ENCODE measurements around the gene SLC47A2. TPM values are rescaled to one million over a fixed set of nuclear protein-coding genes. Genes with fewer than 3 reads are reported as not detected.
"Not testable (repeated sequence)": the region's sequence is repeated elsewhere in the genome, so short reads cannot be mapped to it uniquely, and the experiment has no call there.

The SLC47A2 gene
- total RNA-seq, 4 donors from 2014 or later, result not detected

DNA sequence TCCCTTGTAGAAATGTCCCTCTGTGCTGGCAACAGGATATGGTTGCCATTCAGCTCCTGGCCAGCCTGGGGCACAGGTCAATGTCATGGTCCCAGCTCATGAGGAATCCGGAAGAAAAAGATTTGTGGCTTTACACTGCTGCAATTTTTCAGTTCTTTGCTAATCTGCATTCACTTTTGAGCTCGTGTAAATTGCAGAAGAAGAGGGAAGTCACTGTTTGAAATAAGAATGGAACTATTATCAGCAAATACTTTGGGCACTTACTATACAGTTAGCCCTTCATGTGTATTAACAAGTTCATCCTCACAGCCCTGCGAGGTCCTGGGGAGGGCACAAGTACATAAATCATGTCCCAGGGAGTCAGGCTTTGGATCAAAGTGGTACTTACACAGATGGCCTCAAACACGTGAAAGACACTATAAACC, 14.2 kb downstream of the SLC47A2 start:
- intact Hi-C loops (cut with DNase I), result no loop called here
- 83% methylated on average over 4 of the region's 4 CpGs for WGBS
- H3K4me3 ChIP-seq, result no peak overlapping the region
- no peaks in the 10 kb centered on the region for H3K36me3 ChIP-seq
- peaks cover 6 to 24% (median 8%) of the 10 kb centered on the region in 4 donors for H3K4me1 ChIP-seq
- DNase-seq (ENCODE audit: extremely low spot score), result no peak
- H3K27ac ChIP-seq (replicated peaks in 1 of 4), result no peak overlapping the region
- no peaks in the 10 kb centered on the region for H3K27me3 ChIP-seq
- H3K9me3 ChIP-seq, result no peaks in the 10 kb centered on the region
- TF ChIP-seq, protein P1, sequence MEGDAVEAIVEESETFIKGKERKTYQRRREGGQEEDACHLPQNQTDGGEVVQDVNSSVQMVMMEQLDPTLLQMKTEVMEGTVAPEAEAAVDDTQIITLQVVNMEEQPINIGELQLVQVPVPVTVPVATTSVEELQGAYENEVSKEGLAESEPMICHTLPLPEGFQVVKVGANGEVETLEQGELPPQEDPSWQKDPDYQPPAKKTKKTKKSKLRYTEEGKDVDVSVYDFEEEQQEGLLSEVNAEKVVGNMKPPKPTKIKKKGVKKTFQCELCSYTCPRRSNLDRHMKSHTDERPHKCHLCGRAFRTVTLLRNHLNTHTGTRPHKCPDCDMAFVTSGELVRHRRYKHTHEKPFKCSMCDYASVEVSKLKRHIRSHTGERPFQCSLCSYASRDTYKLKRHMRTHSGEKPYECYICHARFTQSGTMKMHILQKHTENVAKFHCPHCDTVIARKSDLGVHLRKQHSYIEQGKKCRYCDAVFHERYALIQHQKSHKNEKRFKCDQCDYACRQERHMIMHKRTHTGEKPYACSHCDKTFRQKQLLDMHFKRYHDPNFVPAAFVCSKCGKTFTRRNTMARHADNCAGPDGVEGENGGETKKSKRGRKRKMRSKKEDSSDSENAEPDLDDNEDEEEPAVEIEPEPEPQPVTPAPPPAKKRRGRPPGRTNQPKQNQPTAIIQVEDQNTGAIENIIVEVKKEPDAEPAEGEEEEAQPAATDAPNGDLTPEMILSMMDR (IDR thresholded peaks at IDR 0.05), result no peak

DNA sequence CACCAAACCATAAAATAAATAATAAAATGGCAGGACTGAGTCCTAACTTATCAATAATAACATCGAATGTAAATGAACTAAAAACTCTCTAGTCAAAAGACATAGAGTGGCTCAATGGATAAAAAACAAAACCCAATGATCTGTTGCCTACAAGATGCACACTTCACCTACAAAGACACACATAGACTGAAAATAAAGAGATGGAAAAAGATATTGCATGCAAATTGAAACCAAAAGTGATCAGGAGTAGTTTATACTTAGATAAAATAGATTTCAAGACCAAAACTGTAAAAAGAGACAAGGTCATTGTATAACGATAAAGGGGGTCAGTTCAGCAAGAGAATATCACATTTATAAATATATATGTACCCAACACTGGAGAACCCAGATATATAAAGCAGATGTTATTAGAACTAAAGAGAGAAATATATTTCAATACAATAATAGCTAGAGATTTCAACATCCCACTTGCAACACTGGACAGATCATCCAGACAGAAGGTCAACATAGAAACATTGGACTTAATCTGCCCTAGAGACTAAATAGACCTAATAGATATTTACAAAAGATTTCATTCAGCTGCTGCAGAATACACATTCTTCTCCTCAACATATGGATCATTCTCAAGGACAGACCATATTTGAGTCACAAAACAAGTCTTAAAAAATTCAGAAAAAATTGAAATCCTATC, 29.8 kb downstream of the SLC47A2 start:
- no peak for TF ChIP-seq EP300 (IDR thresholded peaks at IDR 0.05)
- TF ChIP-seq POLR2A (IDR thresholded peaks at IDR 0.05; ENCODE audit: low read depth), result no peak
- no peak for TF ChIP-seq POLR2AphosphoS5 (IDR thresholded peaks at IDR 0.05)
- TF ChIP-seq, protein P1 (IDR thresholded peaks at IDR 0.05), result no peak
- H3K4me1 ChIP-seq, result no peaks in the 10 kb centered on the region
- no peaks in the 10 kb centered on the region for H3K36me3 ChIP-seq
- H3K27me3 ChIP-seq, result no peaks in the 10 kb centered on the region
- WGBS, result 100% methylated on average over 2 of the region's 2 CpGs
- DNase-seq (ENCODE audit: extremely low spot score), result no peak
- H3K9me3 ChIP-seq, result no peaks in the 10 kb centered on the region
- H3K27ac ChIP-seq (replicated peaks in 1 of 4), result no peak overlapping the region
- no peak overlapping the region for H3K4me3 ChIP-seq
- intact Hi-C loops (cut with DNase I), result no loop called here

DNA sequence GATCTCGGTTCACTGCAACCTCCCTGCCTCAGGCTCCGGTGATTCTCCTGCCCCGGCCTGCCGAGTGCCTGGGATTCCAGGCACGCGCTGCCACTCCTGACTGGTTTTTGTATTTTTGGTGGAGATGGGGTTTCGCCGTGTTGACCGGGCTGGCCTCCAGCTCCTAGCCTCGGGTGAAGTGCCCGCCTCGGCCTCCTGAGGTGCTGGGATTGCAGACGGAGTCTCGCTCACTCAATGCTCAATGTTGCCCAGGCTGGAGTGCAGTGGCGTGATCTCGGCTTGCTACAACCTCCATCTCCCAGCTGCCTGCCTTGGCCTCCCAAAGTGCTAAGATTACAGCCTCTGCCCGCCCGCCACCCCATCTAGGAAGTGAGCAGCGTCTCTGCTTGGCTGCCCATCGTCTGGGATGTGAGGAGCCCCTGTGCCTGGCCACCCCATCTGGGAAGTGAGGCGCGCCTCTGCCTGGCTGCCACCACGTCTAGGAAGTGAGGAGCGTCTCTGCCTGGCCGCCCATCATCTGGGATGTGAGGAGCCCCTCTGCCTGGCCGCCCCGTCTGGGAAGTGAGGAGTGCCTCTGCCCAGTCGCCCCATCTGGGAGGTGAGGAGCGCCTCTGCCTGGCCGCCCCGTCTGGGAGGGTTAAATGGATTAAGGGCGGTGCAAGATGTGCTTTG, 31.3 kb downstream of the SLC47A2 start:
- H3K36me3 ChIP-seq; DNase-seq (ENCODE audit: extremely low spot score); H3K27me3 ChIP-seq; intact Hi-C loops (cut with DNase I); H3K9me3 ChIP-seq; H3K27ac ChIP-seq (replicated peaks in 1 of 4); H3K4me3 ChIP-seq; H3K4me1 ChIP-seq: not testable (repeated sequence)
- 95% methylated on average over 14 of the region's 32 CpGs for WGBS

DNA sequence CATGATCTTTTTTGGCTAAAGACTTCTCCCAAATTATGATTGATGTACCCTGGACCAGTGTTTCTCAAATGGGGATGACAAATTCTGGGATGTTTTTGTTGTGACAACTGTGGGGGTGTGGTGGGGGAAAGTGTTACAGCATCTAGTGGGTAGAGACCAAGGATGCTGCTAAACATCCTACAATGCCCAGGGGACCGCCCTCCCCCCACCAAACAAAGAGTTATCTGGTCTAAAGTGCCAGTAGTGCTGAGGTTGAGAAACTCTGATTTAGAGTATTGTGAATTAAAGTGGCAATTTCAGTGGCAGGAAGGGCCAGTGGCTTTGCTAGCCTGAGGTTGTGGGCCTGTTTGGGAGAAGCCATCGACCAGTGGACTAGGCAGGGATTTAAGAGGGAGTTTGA, 33.3 kb downstream of the SLC47A2 start:
- no peaks in the 10 kb centered on the region for H3K27me3 ChIP-seq
- no peak overlapping the region for H3K4me3 ChIP-seq
- peaks cover 0 to 15% (median 11%) of the 10 kb centered on the region in 4 donors for H3K36me3 ChIP-seq
- intact Hi-C loops (cut with DNase I), result no loop called here
- WGBS, result 97% methylated on average over 2 of the region's 2 CpGs
- DNase-seq (ENCODE audit: extremely low spot score), result no peak
- no peak for TF ChIP-seq EP300 (IDR thresholded peaks at IDR 0.05)
- no peak for TF ChIP-seq POLR2AphosphoS5 (IDR thresholded peaks at IDR 0.05)
- TF ChIP-seq, protein P1 (IDR thresholded peaks at IDR 0.05), result no peak
- TF ChIP-seq POLR2A (IDR thresholded peaks at IDR 0.05; ENCODE audit: low read depth), result no peak
- H3K27ac ChIP-seq (replicated peaks in 1 of 4), result no peak overlapping the region
- H3K9me3 ChIP-seq, result no peaks in the 10 kb centered on the region
- H3K4me1 ChIP-seq, result no peaks in the 10 kb centered on the region

DNA sequence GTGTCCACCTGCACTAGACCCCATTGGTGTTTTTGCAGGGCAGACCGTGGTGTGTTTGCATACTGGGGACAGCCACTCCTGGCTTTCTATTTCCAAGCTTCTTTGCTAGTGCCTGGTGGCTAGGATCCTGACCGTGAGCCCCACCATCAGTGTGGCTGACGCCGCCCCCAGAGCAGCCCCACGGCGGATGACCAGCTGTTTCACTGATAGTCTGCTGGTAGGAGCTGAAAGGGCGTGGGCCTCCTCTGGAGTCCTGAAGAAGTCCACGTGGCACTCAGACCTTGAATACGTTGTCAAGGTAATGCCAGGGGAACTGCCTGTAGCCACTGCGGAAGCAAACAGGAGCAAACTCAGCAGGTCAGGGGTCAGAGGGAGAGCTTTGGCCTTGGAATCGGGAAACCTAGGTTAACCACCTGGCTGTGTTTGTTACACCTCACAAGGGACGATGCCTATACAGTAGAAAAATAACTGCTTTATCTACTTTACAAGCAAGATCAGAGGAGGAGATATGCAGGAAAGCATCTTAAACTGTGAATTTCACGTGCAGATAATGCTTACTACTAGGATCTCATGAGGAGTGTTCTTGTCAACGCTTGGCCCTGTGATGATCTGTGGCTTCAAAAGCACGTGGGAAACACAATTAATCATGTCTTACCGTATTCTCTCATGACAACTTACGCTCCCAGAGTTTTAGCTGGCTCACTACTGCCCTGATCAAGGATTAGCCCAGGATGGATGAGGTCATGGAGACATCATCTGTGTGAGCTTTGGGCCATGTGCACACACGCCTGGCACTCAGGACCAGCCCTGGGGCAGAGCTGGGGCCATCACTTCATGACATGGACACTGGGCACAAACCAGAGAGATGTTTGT, 37.6 kb downstream of the SLC47A2 start:
- no peak overlapping the region for H3K4me3 ChIP-seq
- H3K27ac ChIP-seq (replicated peaks in 1 of 4), result no peak overlapping the region
- H3K36me3 ChIP-seq, result peaks cover 17 to 52% (median 30%) of the 10 kb centered on the region in 4 donors
- WGBS, result 88% methylated on average over 17 of the region's 18 CpGs
- no peaks in the 10 kb centered on the region for H3K27me3 ChIP-seq
- peaks cover 0 to 4% (median 0%) of the 10 kb centered on the region in 4 donors for H3K4me1 ChIP-seq
- no peak for DNase-seq (ENCODE audit: extremely low spot score)
- TF ChIP-seq, protein P1 (IDR thresholded peaks at IDR 0.05), result no peak
- TF ChIP-seq EP300 (IDR thresholded peaks at IDR 0.05), result no peak
- H3K9me3 ChIP-seq, result no peaks in the 10 kb centered on the region
- intact Hi-C loops (cut with DNase I), result no loop called here

Measured in esophagus muscularis mucosa (tissue), 4 donors.